ENCODE results near the gene IFNA6. TPM values are rescaled to one million over a fixed set of nuclear protein-coding genes. Genes with fewer than 3 reads are reported as not detected.

IFNA6 gene
- total and polyA plus RNA-seq, 2 donors (not counting 3 experiments of a cell fraction or from before 2014, with no cell fraction given) = not detected

DNA sequence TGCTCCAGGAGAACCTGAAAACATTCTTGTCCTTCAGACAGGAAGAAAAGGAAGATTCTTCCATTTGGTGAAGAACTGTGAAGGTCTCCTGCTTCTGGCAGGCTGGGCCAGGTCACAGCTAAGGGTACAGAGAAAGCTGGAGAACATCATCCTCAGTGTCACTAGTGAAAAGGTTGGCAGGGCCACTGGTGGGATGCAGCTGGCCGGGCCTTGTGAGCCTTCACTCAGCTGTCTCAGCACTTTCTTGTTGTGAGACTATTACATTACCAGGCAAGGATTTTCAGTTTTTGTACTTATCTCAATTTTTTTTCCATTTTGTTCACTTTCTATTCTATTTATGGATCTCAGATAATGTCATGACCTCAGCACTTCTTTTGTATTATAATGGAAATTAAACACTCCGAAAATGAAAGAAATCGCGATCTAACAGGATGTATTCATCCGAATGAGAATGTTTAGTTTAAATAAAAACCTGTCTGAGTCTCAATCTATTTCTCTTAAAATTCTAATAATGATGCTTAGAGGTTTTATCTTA, 48.3 kb upstream of the IFNA6 start:
- H3K27ac ChIP-seq (ENCODE audit: insufficient read depth, low read depth, low read length) = no peak overlapping the region
- no peak overlapping the region for H3K4me2 ChIP-seq (ENCODE audit: insufficient read depth, low read length)
- intact Hi-C loops (cut with micrococcal nuclease) = no loop called here
- H4K20me1 ChIP-seq (replicated peaks; ENCODE audit: control insufficient read depth, extremely low read depth, insufficient read depth, low read length) = no peaks in the 10 kb centered on the region
- no peak overlapping the region for H3K4me3 ChIP-seq (replicated peaks in 1 of 3; ENCODE audit: insufficient read depth in 1 of 3, low read depth in 1 of 3, low read length in 3 of 3)
- no peaks in the 10 kb centered on the region for H3K9me1 ChIP-seq (replicated peaks; ENCODE audit: control insufficient read depth, extremely low read depth, insufficient read depth, low read length)
- H3K79me2 ChIP-seq (ENCODE audit: control insufficient read depth, insufficient read depth, low read length) = no peaks in the 10 kb centered on the region
- FAIRE-seq (no peak), DNase-seq (ENCODE audit: low read depth, low spot score) (no peak)
- no peak overlapping the region for H2AFZ ChIP-seq (ENCODE audit: low read depth, low read length)
- no peak overlapping the region for H3K9ac ChIP-seq (replicated peaks; ENCODE audit: extremely low read depth, insufficient read depth, low read length)
- no peaks in the 10 kb centered on the region for H3K36me3 ChIP-seq (ENCODE audit: control insufficient read depth in 2 of 2, extremely low read depth in 1 of 2, insufficient read depth in 2 of 2, low read length in 2 of 2)
- TF ChIP-seq, protein P1, sequence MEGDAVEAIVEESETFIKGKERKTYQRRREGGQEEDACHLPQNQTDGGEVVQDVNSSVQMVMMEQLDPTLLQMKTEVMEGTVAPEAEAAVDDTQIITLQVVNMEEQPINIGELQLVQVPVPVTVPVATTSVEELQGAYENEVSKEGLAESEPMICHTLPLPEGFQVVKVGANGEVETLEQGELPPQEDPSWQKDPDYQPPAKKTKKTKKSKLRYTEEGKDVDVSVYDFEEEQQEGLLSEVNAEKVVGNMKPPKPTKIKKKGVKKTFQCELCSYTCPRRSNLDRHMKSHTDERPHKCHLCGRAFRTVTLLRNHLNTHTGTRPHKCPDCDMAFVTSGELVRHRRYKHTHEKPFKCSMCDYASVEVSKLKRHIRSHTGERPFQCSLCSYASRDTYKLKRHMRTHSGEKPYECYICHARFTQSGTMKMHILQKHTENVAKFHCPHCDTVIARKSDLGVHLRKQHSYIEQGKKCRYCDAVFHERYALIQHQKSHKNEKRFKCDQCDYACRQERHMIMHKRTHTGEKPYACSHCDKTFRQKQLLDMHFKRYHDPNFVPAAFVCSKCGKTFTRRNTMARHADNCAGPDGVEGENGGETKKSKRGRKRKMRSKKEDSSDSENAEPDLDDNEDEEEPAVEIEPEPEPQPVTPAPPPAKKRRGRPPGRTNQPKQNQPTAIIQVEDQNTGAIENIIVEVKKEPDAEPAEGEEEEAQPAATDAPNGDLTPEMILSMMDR (IDR thresholded peaks at IDR 0.05; ENCODE audit: extremely low read depth in 1 of 2, insufficient read depth in 1 of 2, low read depth in 1 of 2, low read length in 2 of 2) = no peak
- no peak for TF ChIP-seq GATA2 (IDR thresholded peaks at IDR 0.05; ENCODE audit: insufficient read depth, insufficient read length, low read depth, low read length)
- no peak for TF ChIP-seq JUN (IDR thresholded peaks at IDR 0.05; ENCODE audit: borderline replicate concordance, insufficient read depth, insufficient read length, low read depth)
- no peak for TF ChIP-seq MYC (IDR thresholded peaks at IDR 0.05; ENCODE audit: low read depth, low read length)
- TF ChIP-seq, protein P2, sequence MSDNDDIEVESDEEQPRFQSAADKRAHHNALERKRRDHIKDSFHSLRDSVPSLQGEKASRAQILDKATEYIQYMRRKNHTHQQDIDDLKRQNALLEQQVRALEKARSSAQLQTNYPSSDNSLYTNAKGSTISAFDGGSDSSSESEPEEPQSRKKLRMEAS (IDR thresholded peaks at IDR 0.05; ENCODE audit: insufficient read depth, insufficient read length) = no peak
- TF ChIP-seq FOS (IDR thresholded peaks at IDR 0.05; ENCODE audit: borderline replicate concordance, insufficient read depth, low read length) = no peak
- no peak for TF ChIP-seq POLR2AphosphoS5 (IDR thresholded peaks at IDR 0.05; ENCODE audit: insufficient read depth, low read depth, low read length)
- TF ChIP-seq EZH2 (IDR thresholded peaks at IDR 0.05; ENCODE audit: borderline replicate concordance, low read depth, low read length, severe bottlenecking) = no peak
- no peak for TF ChIP-seq POLR2A (IDR thresholded peaks at IDR 0.05; ENCODE audit: low read depth, low read length)
- H3K4me1 ChIP-seq (ENCODE audit: control insufficient read depth, extremely low read depth, insufficient read depth, low read length) = no peaks in the 10 kb centered on the region
- no TSS peak for BruUV-seq (replicated peaks)
- dilution Hi-C loops (cut with MboI; ENCODE audit: extremely low pct_ligation_motif_present, low sequenced_read_pairs) = no loop called here
- H3K27me3 ChIP-seq (ENCODE audit: control insufficient read depth in 2 of 2, insufficient read depth in 2 of 2, low read length in 2 of 2) = peaks cover 36 to 87% of the 10 kb centered on the region in 2 experiments
- ChIA-PET POLR2A (no interaction called here), CTCF (interaction anchor here (1.0 to 2.3 kb wide), 5 partner anchors 36 to 163 kb away, joined by 3 to 16 read pairs (median 8); no protein-coding TSS in a partner anchor)
- no peaks in the 10 kb centered on the region for H3K9me3 ChIP-seq (replicated peaks; ENCODE audit: control insufficient read depth, insufficient read depth, low read length)
